Lower leg skin (tissue), 3 donors: ENCODE results near the gene CNTNAP5.

Experiments used
- POLR2A ChIP-seq, 2 donors: fragments of 450-650 bp; IDR thresholded peaks; one replicate each; pipeline ENCODE4 v1.6.1; 2016 to 2017; ENCODE audit warnings: antibody characterized with exemption in 2 of 2, mild to moderate bottlenecking in 1 of 2, moderate library complexity in 1 of 2
- TF ChIP-seq, protein P1 (sequence below), 3 donors: fragments of 450-650 bp; IDR thresholded peaks; one replicate each; pipeline ENCODE4 v1.5.1; 2016; ENCODE audit warnings: antibody characterized with exemption in 3 of 3, mild to moderate bottlenecking in 3 of 3, moderate library complexity in 2 of 3

DNA sequence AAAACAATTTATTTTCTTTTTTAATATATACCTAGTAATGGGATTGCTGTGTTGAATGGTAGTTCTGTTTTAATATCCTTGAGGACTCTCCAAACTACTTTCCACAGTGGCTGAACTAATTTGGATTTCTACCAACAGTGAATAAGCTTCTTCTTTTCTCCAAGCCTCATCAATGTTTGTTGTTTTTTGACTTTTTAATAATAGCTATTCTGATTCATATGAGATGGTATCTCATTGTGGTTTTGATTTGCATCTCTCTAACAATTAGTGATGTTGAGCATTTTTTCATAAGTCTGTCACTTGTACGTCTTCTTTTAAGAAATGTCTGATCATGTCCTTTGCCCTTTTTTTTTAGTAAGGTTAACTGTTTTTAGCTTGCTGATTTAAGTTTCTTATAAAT lies 863.3 kb downstream of the CNTNAP5 start:
- TF ChIP-seq, protein P1, sequence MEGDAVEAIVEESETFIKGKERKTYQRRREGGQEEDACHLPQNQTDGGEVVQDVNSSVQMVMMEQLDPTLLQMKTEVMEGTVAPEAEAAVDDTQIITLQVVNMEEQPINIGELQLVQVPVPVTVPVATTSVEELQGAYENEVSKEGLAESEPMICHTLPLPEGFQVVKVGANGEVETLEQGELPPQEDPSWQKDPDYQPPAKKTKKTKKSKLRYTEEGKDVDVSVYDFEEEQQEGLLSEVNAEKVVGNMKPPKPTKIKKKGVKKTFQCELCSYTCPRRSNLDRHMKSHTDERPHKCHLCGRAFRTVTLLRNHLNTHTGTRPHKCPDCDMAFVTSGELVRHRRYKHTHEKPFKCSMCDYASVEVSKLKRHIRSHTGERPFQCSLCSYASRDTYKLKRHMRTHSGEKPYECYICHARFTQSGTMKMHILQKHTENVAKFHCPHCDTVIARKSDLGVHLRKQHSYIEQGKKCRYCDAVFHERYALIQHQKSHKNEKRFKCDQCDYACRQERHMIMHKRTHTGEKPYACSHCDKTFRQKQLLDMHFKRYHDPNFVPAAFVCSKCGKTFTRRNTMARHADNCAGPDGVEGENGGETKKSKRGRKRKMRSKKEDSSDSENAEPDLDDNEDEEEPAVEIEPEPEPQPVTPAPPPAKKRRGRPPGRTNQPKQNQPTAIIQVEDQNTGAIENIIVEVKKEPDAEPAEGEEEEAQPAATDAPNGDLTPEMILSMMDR (IDR thresholded peaks at IDR 0.05): no peak
- TF ChIP-seq POLR2A (IDR thresholded peaks at IDR 0.05): no peak
